Hepatocyte (in vitro differentiated cells): Measurements from ENCODE around the gene CFAP70.

ENCODE experiments used
- CTCF ChIP-seq: fragments of 200-600 bp; sonication (generic); IDR thresholded peaks from 2 replicates; pipeline ENCODE4 v1.5.1; 2016; ENCODE audit warnings: antibody characterized with exemption, mild to moderate bottlenecking; ENCODE audit not compliant: poor library complexity
- EZH2phosphoT487 ChIP-seq: fragments of 200-600 bp; sonication (generic); IDR thresholded peaks from one replicate; pipeline ENCODE4 v1.6.1; 2018; ENCODE audit warnings: antibody characterized with exemption, mild to moderate bottlenecking, low read depth, moderate library complexity; ENCODE audit not compliant: unreplicated experiment, severe bottlenecking

GRCh38 chr10:73379064-73379748 is 20.5 kb upstream of the CFAP70 start:
- TF ChIP-seq CTCF (no peak), EZH2phosphoT487 (no peak)
